Neural progenitor cell (in vitro differentiated cells): ENCODE results near the gene UBE2V1.

Source experiments
- CTCF ChIP-seq: fragments of 200-600 bp; sonication (generic); IDR thresholded peaks from 2 replicates; pipeline ENCODE4 v1.5.1; 2017; ENCODE audit warnings: antibody characterized with exemption, mild to moderate bottlenecking
- EZH2 ChIP-seq: fragments of 200-600 bp; sonication (generic); IDR thresholded peaks from 2 replicates; pipeline ENCODE4 v1.6.1; 2017; ENCODE audit warnings: antibody characterized with exemption, mild to moderate bottlenecking, moderate library complexity
- EZH2phosphoT487 ChIP-seq: fragments of 200-600 bp; sonication (generic); IDR thresholded peaks from 2 replicates; pipeline ENCODE4 v1.6.1; 2017; ENCODE audit warnings: antibody characterized with exemption

- TF ChIP-seq CTCF = no peak
- no peak for TF ChIP-seq EZH2
- no peak for TF ChIP-seq EZH2phosphoT487
Measured at GRCh38 chr20:50127587-50128519, 14.9 kb upstream of the UBE2V1 start.
